Muscle of leg (tissue), 11 donors: Measurements from ENCODE around the gene KCNB1. TPM values are rescaled to one million over a fixed set of nuclear protein-coding genes. Genes with fewer than 3 reads are reported as not detected.

Source experiments
- DNase-seq: peaks from one replicate; pipeline ENCODE4 v3.0.0; 2013
- H3K27ac ChIP-seq: one replicate; pipeline ENCODE4 v1.5.1; 2013; ENCODE audit warnings: mild to moderate bottlenecking, low read length, control low read depth
- H3K27me3 ChIP-seq: one replicate; pipeline ENCODE4 v1.6.1; 2013; ENCODE audit warnings: low read length; ENCODE audit not compliant: control insufficient read depth, insufficient read depth
- H3K36me3 ChIP-seq: one replicate; pipeline ENCODE4 v1.6.1; 2013; ENCODE audit warnings: low read length; ENCODE audit not compliant: control insufficient read depth, insufficient read depth
- H3K4me1 ChIP-seq: one replicate; pipeline ENCODE4 v1.6.1; 2013; ENCODE audit warnings: low read length; ENCODE audit not compliant: control insufficient read depth, insufficient read depth
- H3K4me3 ChIP-seq: one replicate; pipeline ENCODE4 v1.5.1; 2013; ENCODE audit warnings: low read length, control low read depth
- H3K9me3 ChIP-seq: replicated peaks from 2 replicates; pipeline ENCODE4 v1.6.1; 2013; ENCODE audit warnings: low read depth, low read length; ENCODE audit not compliant: control insufficient read depth
- WGBS: methylation state at CpG from one replicate; pipeline ENCODE4 v1.1.5; 2013; ENCODE audit warnings: missing lambda C conversion rate; ENCODE audit not compliant: insufficient coverage; 5-methylcytosine and 5-hydroxymethylcytosine counted together
- polyA plus RNA-seq, 8 donors: library from polyadenylated mRNA; unstranded; fragments of 120-200 nt; gene quantifications; one replicate each; pipeline versions ENCODE4 v1.2.1 to v1.2.3, GENCODE V29; 2013; ENCODE audit warnings: inconsistent platforms in 1 of 8, low replicate concordance in 1 of 8; ENCODE audit not compliant: insufficient read length in 8 of 8, insufficient read depth in 1 of 8
- total RNA-seq: library from RNA; stranded (reverse); fragments of 120-200 nt; gene quantifications from one replicate; pipeline ENCODE4 v1.2.4, GENCODE V29; 2013

Gene KCNB1
- total and polyA plus RNA-seq, 9 donors: 2.7 to 8.7 (median 5.4) TPM

GRCh38 chr20:49431329-49431728 lies 51.1 kb downstream of the KCNB1 start:
- no peak overlapping the region for H3K27ac ChIP-seq
- H3K4me3 ChIP-seq: no peak overlapping the region
- peaks cover 13% of the 10 kb centered on the region for H3K4me1 ChIP-seq
- no peak for DNase-seq
- WGBS: 56% methylated on average over 1 of the region's 4 CpGs
- H3K27me3 ChIP-seq: no peaks in the 10 kb centered on the region
- H3K36me3 ChIP-seq: no peaks in the 10 kb centered on the region
- H3K9me3 ChIP-seq: no peaks in the 10 kb centered on the region

GRCh38 chr20:49430320-49430719 lies 52.1 kb downstream of the KCNB1 start:
- DNase-seq: no peak
- Histone ChIP-seq H3K4me3 (no peak overlapping the region), H3K36me3 (no peaks in the 10 kb centered on the region), H3K9me3 (no peaks in the 10 kb centered on the region), H3K27me3 (no peaks in the 10 kb centered on the region), H3K27ac (no peak overlapping the region), H3K4me1 (peaks cover 13% of the 10 kb centered on the region)
- WGBS: 100% methylated on average over 1 of the region's 2 CpGs

GRCh38 chr20:49427751-49428518 lies 54.5 kb downstream of the KCNB1 start:
- Histone ChIP-seq H3K4me3 (no peak overlapping the region), H3K27me3 (no peaks in the 10 kb centered on the region), H3K27ac (peak overlapping the region; percentile 69), H3K4me1 (peaks cover 13% of the 10 kb centered on the region), H3K9me3 (no peaks in the 10 kb centered on the region), H3K36me3 (no peaks in the 10 kb centered on the region)
- 39% methylated on average over 4 of the region's 13 CpGs for WGBS
- DNase-seq: peak; percentile 73

GRCh38 chr20:49426873-49427272 lies 55.6 kb downstream of the KCNB1 start:
- H3K36me3 ChIP-seq: no peaks in the 10 kb centered on the region
- no peak for DNase-seq
- WGBS: no CpG with 5 or more reads among the region's 1 CpG
- H3K27me3 ChIP-seq: no peaks in the 10 kb centered on the region
- peaks cover 16% of the 10 kb centered on the region for H3K4me1 ChIP-seq
- no peak overlapping the region for H3K4me3 ChIP-seq
- H3K27ac ChIP-seq: peak overlapping the region; percentile 69
- no peaks in the 10 kb centered on the region for H3K9me3 ChIP-seq

GRCh38 chr20:49426395-49426794 lies 56.1 kb downstream of the KCNB1 start:
- H3K9me3 ChIP-seq: no peaks in the 10 kb centered on the region
- no peaks in the 10 kb centered on the region for H3K27me3 ChIP-seq
- WGBS: 87% methylated on average over 3 of the region's 5 CpGs
- peak overlapping the region; percentile 69 for H3K27ac ChIP-seq
- H3K4me3 ChIP-seq: no peak overlapping the region
- peaks cover 21% of the 10 kb centered on the region for H3K4me1 ChIP-seq
- no peak for DNase-seq
- H3K36me3 ChIP-seq: no peaks in the 10 kb centered on the region

GRCh38 chr20:49424536-49424935 lies 57.9 kb downstream of the KCNB1 start:
- Histone ChIP-seq H3K27me3 (no peaks in the 10 kb centered on the region), H3K4me3 (no peak overlapping the region), H3K4me1 (peaks cover 26% of the 10 kb centered on the region), H3K36me3 (no peaks in the 10 kb centered on the region), H3K9me3 (no peaks in the 10 kb centered on the region), H3K27ac (no peak overlapping the region)
- no peak for DNase-seq
- WGBS: 59% methylated on average over 12 of the region's 13 CpGs

- Histone ChIP-seq H3K9me3 (no peaks in the 10 kb centered on the region), H3K4me1 (peaks cover 17% of the 10 kb centered on the region), H3K36me3 (no peaks in the 10 kb centered on the region), H3K4me3 (no peak overlapping the region), H3K27me3 (no peaks in the 10 kb centered on the region), H3K27ac (peak overlapping the region; percentile 25)
- WGBS: 66% methylated on average over 2 of the region's 6 CpGs
- peak; percentile 24 for DNase-seq
Measured at GRCh38 chr20:49422161-49422560, 60.3 kb downstream of the KCNB1 start.

GRCh38 chr20:49420811-49421295 lies 61.6 kb downstream of the KCNB1 start:
- H3K36me3 ChIP-seq: no peaks in the 10 kb centered on the region
- no peaks in the 10 kb centered on the region for H3K27me3 ChIP-seq
- 33% methylated on average over 5 of the region's 6 CpGs for WGBS
- no peak overlapping the region for H3K27ac ChIP-seq
- H3K4me3 ChIP-seq: no peak overlapping the region
- peaks cover 13% of the 10 kb centered on the region for H3K4me1 ChIP-seq
- H3K9me3 ChIP-seq: no peaks in the 10 kb centered on the region
- no peak for DNase-seq

GRCh38 chr20:49420292-49420691 lies 62.2 kb downstream of the KCNB1 start:
- H3K9me3 ChIP-seq: no peaks in the 10 kb centered on the region
- no peaks in the 10 kb centered on the region for H3K27me3 ChIP-seq
- H3K4me3 ChIP-seq: no peak overlapping the region
- no peak overlapping the region for H3K27ac ChIP-seq
- H3K4me1 ChIP-seq: peaks cover 16% of the 10 kb centered on the region
- no peaks in the 10 kb centered on the region for H3K36me3 ChIP-seq
- DNase-seq: no peak
- no CpG with 5 or more reads among the region's 1 CpG for WGBS

GRCh38 chr20:49419785-49420184 lies 62.7 kb downstream of the KCNB1 start:
- peaks cover 19% of the 10 kb centered on the region for H3K4me1 ChIP-seq
- H3K27ac ChIP-seq: no peak overlapping the region
- no peaks in the 10 kb centered on the region for H3K36me3 ChIP-seq
- H3K4me3 ChIP-seq: no peak overlapping the region
- no peak for DNase-seq
- H3K9me3 ChIP-seq: no peaks in the 10 kb centered on the region
- peaks cover under 1% of the 10 kb centered on the region for H3K27me3 ChIP-seq
- WGBS: 58% methylated on average over 1 of the region's 1 CpG
